GM12891 (cell line): Measurements from ENCODE around the gene LSG1.
"Not testable (repeated sequence)": the region's sequence is repeated elsewhere in the genome, so short reads cannot be mapped to it uniquely, and the experiment has no call there.

Experiments
- PAX5 ChIP-seq: IDR thresholded peaks from 2 replicates; pipeline ENCODE4 v1.6.1; 2011; ENCODE audit warnings: low read length, moderate library complexity, mild to moderate bottlenecking; ENCODE audit not compliant: insufficient read depth, severe bottlenecking
- POLR2A ChIP-seq: IDR thresholded peaks from 2 replicates; pipeline ENCODE4 v1.6.1; 2011; ENCODE audit warnings: low read depth, low read length, control low read depth
- POLR2AphosphoS5 ChIP-seq: IDR thresholded peaks from 2 replicates; pipeline ENCODE4 v1.6.1; 2011; ENCODE audit warnings: low read depth, low read length, control low read depth
- SPI1 ChIP-seq: IDR thresholded peaks from 2 replicates; pipeline ENCODE4 v1.6.1; 2011; ENCODE audit warnings: low read depth, low read length, control low read depth
- TAF1 ChIP-seq: IDR thresholded peaks from 2 replicates; pipeline ENCODE4 v1.6.1; 2011; ENCODE audit warnings: low read depth, low read length, control low read depth

- TF ChIP-seq TAF1, POLR2AphosphoS5, POLR2A, SPI1, PAX5: not testable (repeated sequence)
These were observed 41.3 kb downstream of the LSG1 start for GRCh38 chr3:194630681-194631080.
